ENCODE results near the gene ENG.

DNA sequence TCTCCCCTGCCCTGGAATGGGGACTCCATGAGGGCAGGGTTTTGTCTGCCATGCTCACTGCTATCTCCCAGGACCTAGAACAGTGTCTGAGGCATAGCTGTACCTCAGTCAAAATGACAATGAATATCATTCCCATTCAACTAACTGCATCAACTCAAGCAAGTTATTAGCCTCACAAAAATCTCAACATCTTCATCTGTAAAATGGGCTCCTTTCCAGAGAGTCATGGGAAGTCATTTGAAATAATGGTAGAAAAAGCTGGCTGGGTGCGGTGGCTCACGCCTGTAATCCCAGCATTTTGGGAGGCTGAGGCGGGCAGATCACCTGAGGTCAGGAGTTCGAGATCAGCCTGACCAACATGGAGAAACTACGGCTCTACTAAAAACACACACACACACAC is 85.4 kb downstream of the ENG start:
- TF ChIP-seq, protein P1, sequence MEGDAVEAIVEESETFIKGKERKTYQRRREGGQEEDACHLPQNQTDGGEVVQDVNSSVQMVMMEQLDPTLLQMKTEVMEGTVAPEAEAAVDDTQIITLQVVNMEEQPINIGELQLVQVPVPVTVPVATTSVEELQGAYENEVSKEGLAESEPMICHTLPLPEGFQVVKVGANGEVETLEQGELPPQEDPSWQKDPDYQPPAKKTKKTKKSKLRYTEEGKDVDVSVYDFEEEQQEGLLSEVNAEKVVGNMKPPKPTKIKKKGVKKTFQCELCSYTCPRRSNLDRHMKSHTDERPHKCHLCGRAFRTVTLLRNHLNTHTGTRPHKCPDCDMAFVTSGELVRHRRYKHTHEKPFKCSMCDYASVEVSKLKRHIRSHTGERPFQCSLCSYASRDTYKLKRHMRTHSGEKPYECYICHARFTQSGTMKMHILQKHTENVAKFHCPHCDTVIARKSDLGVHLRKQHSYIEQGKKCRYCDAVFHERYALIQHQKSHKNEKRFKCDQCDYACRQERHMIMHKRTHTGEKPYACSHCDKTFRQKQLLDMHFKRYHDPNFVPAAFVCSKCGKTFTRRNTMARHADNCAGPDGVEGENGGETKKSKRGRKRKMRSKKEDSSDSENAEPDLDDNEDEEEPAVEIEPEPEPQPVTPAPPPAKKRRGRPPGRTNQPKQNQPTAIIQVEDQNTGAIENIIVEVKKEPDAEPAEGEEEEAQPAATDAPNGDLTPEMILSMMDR (conservative IDR thresholded peaks at IDR 0.05; ENCODE audit: low read depth in 2 of 2), result no peak
- TF ChIP-seq EZH2 (IDR thresholded peaks at IDR 0.05; ENCODE audit: low read depth, unreplicated experiment) (no peak), CREB1 (CRISPR knock-in tag; IDR thresholded peaks at IDR 0.05; ENCODE audit: low read depth) (no peak), NANOG (IDR thresholded peaks at IDR 0.05; ENCODE audit: borderline replicate concordance) (no peak), POLR2AphosphoS5 (IDR thresholded peaks at IDR 0.05; ENCODE audit: low read depth) (no peak), EZH2phosphoT487 (IDR thresholded peaks at IDR 0.05; ENCODE audit: unreplicated experiment) (no peak), JUNB (IDR thresholded peaks at IDR 0.05; ENCODE audit: unreplicated experiment) (no peak), ZNF331 (CRISPR knock-in tag; IDR thresholded peaks at IDR 0.05; ENCODE audit: low read depth) (no peak), STAT1 (IDR thresholded peaks at IDR 0.05; ENCODE audit: unreplicated experiment) (no peak), ZNF114 (CRISPR knock-in tag; IDR thresholded peaks at IDR 0.05) (no peak)
- TF ChIP-seq, protein P2, sequence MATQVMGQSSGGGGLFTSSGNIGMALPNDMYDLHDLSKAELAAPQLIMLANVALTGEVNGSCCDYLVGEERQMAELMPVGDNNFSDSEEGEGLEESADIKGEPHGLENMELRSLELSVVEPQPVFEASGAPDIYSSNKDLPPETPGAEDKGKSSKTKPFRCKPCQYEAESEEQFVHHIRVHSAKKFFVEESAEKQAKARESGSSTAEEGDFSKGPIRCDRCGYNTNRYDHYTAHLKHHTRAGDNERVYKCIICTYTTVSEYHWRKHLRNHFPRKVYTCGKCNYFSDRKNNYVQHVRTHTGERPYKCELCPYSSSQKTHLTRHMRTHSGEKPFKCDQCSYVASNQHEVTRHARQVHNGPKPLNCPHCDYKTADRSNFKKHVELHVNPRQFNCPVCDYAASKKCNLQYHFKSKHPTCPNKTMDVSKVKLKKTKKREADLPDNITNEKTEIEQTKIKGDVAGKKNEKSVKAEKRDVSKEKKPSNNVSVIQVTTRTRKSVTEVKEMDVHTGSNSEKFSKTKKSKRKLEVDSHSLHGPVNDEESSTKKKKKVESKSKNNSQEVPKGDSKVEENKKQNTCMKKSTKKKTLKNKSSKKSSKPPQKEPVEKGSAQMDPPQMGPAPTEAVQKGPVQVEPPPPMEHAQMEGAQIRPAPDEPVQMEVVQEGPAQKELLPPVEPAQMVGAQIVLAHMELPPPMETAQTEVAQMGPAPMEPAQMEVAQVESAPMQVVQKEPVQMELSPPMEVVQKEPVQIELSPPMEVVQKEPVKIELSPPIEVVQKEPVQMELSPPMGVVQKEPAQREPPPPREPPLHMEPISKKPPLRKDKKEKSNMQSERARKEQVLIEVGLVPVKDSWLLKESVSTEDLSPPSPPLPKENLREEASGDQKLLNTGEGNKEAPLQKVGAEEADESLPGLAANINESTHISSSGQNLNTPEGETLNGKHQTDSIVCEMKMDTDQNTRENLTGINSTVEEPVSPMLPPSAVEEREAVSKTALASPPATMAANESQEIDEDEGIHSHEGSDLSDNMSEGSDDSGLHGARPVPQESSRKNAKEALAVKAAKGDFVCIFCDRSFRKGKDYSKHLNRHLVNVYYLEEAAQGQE (IDR thresholded peaks at IDR 0.05; ENCODE audit: unreplicated experiment), result no peak

All from GM23338 (cell line).